SU-DHL-6 (cell line): ENCODE data around the gene MYO15A.

Experiments used
- EZH2phosphoT487 ChIP-seq: fragments of 200-600 bp; sonication (generic), shearing (Covaris generic); conservative IDR thresholded peaks from 2 replicates; pipeline ENCODE4 v1.6.1; 2018; ENCODE audit warnings: mild to moderate bottlenecking, antibody characterized with exemption, low read length, moderate library complexity, mixed read lengths
- TF ChIP-seq, protein P1 (sequence below): fragments of 200-600 bp; sonication (generic); IDR thresholded peaks from one replicate; pipeline ENCODE4 v1.5.1; 2017; ENCODE audit warnings: antibody characterized with exemption, mild to moderate bottlenecking, low read length, moderate library complexity; ENCODE audit not compliant: insufficient read depth, poor library complexity, severe bottlenecking

DNA sequence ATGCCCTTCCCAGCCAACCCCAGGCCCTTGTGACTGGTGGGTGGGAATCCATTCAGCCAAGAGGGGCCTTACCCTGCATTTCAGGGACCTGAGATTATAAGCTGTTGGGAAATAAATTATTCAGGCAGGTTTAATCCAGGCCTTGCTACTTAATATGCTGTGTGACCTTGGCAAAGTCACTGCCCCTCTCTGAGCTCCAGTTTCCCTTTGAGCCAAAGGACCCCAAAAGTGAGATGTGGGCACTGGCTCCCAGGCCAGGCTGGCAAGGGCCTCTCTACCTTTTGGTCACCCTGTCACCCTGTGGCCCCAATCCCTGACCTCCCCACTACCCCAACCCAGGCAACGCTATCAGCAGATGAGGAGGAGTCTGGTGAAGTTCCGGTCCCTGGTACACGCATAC lies 33.9 kb downstream of the MYO15A start:
- no peak for TF ChIP-seq EZH2phosphoT487
- TF ChIP-seq, protein P1, sequence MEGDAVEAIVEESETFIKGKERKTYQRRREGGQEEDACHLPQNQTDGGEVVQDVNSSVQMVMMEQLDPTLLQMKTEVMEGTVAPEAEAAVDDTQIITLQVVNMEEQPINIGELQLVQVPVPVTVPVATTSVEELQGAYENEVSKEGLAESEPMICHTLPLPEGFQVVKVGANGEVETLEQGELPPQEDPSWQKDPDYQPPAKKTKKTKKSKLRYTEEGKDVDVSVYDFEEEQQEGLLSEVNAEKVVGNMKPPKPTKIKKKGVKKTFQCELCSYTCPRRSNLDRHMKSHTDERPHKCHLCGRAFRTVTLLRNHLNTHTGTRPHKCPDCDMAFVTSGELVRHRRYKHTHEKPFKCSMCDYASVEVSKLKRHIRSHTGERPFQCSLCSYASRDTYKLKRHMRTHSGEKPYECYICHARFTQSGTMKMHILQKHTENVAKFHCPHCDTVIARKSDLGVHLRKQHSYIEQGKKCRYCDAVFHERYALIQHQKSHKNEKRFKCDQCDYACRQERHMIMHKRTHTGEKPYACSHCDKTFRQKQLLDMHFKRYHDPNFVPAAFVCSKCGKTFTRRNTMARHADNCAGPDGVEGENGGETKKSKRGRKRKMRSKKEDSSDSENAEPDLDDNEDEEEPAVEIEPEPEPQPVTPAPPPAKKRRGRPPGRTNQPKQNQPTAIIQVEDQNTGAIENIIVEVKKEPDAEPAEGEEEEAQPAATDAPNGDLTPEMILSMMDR, result no peak
